GM12878 (cell line): Measurements from ENCODE around the gene SLC22A31. TPM values are rescaled to one million over a fixed set of nuclear protein-coding genes. Genes with fewer than 3 reads are reported as not detected.

Experiments used
- ATAC-seq: fragments of 200-7000 bp; cut with Tn5 transposase; 3 replicates; pipeline ENCODE4 v1.9.1; 2020; ENCODE audit warnings: mild to moderate bottlenecking, moderate library complexity
- BruUV-seq: library from RNA; stranded (reverse); fragments of 400-500 nt; replicated peaks from 2 replicates; lab custom pipeline; 2021; lab: Mats Ljungman, UMichigan
- CTCF ChIA-PET: fragments of 300-600 bp; sonication (Branson Sonifier 250); formaldehyde crosslinking; extraction: SDS; loops from one replicate; lab custom pipeline; 2021; ENCODE audit warnings: inconsistent platforms; lab: Yijun Ruan, JAX
- POLR2A ChIA-PET: fragments of 350-600 bp; formaldehyde crosslinking; extraction: SDS; loops from one replicate; lab custom pipeline; 2021; ENCODE audit warnings: inconsistent platforms; lab: Charles Lee
- RAD21 ChIA-PET: fragments of 300-600 bp; sonication (Branson Sonifier 250); formaldehyde crosslinking; loops from one replicate; lab custom pipeline; 2023; ENCODE audit warnings: antibody characterized with exemption; ENCODE audit not compliant: unreplicated experiment; lab: Charles Lee
- SMC1A ChIA-PET: fragments of 300-600 bp; sonication (Branson Sonifier 250); formaldehyde crosslinking; loops from one replicate; lab custom pipeline; 2023; ENCODE audit not compliant: unreplicated experiment, uncharacterized antibody; lab: Charles Lee
- DNase-seq: peaks from one replicate; pipeline ENCODE4 v3.0.0-alpha.2; 2011; ENCODE audit warnings: low read depth, low spot score
- FAIRE-seq: peaks from 3 replicates; lab custom pipeline; 2011; peaks lifted over from hg19 to GRCh38; lab: Jason Lieb, UNC
- H2AFZ ChIP-seq: 2 replicates; pipeline ENCODE4 v1.6.0; 2011; ENCODE audit warnings: low read depth, low read length, control low read depth; ENCODE audit not compliant: control insufficient read depth
- H3K27ac ChIP-seq: 2 replicates; pipeline ENCODE4 v1.5.1; 2011; ENCODE audit warnings: control low read depth; ENCODE audit not compliant: control insufficient read depth, insufficient read depth
- H3K27me3 ChIP-seq, 2 experiments: replicated peaks in 1 of 2; 2 replicates each; pipeline versions ENCODE4 v1.6.0 to v1.6.1; 2011; ENCODE audit warnings: low read length in 1 of 2; ENCODE audit not compliant: control insufficient read depth in 2 of 2, insufficient read depth in 2 of 2
- H3K36me3 ChIP-seq, 2 experiments: 2 replicates each; pipeline ENCODE4 v1.5.1; 2011; ENCODE audit warnings: low read length in 1 of 2; ENCODE audit not compliant: control insufficient read depth in 2 of 2, insufficient read depth in 2 of 2
- H3K4me1 ChIP-seq: 2 replicates; pipeline ENCODE4 v1.6.1; 2011; ENCODE audit warnings: mild to moderate bottlenecking, low read length, moderate library complexity, mixed read lengths; ENCODE audit not compliant: control insufficient read depth, insufficient read depth
- H3K4me2 ChIP-seq: 2 replicates; pipeline ENCODE4 v1.6.0; 2011; ENCODE audit warnings: control low read depth; ENCODE audit not compliant: control insufficient read depth, insufficient read depth
- H3K4me3 ChIP-seq: fragments of 200-600 bp; sonication (generic); 2 replicates; pipeline ENCODE4 v1.5.1; 2016
- H3K79me2 ChIP-seq: 2 replicates; pipeline ENCODE4 v1.6.0; 2011; ENCODE audit warnings: low read length; ENCODE audit not compliant: control insufficient read depth, insufficient read depth
- H3K9ac ChIP-seq: 2 replicates; pipeline ENCODE4 v1.8.0; 2011; ENCODE audit warnings: low read length, control low read depth, mixed read lengths; ENCODE audit not compliant: control insufficient read depth, insufficient read depth
- H3K9me3 ChIP-seq: replicated peaks from 3 replicates; pipeline ENCODE4 v1.5.1; 2011; ENCODE audit warnings: mild to moderate bottlenecking, low read length; ENCODE audit not compliant: control insufficient read depth, insufficient read depth
- H4K20me1 ChIP-seq: 2 replicates; pipeline ENCODE4 v1.6.0; 2011; ENCODE audit not compliant: control insufficient read depth, insufficient read depth
- GABPA ChIP-seq: IDR thresholded peaks from 2 replicates; pipeline ENCODE4 v1.6.1; 2014; ENCODE audit warnings: antibody characterized with exemption, low read depth, mild to moderate bottlenecking, inconsistent platforms
- NFYB ChIP-seq: IDR thresholded peaks from 2 replicates; pipeline ENCODE4 v1.6.1; 2011; ENCODE audit warnings: low read depth, mild to moderate bottlenecking, low read length, improper control_type of control experiment, moderate library complexity; ENCODE audit not compliant: insufficient read depth
- REST ChIP-seq: IDR thresholded peaks from 2 replicates; pipeline ENCODE4 v1.6.1; 2012; ENCODE audit warnings: mild to moderate bottlenecking, low read depth, low read length
- USF2 ChIP-seq: IDR thresholded peaks from 2 replicates; pipeline ENCODE4 v1.6.1; 2011; ENCODE audit warnings: low read depth, low read length, improper control_type of control experiment, borderline replicate concordance
- ZNF592 ChIP-seq: fragments of 450-650 bp; IDR thresholded peaks from 2 replicates; pipeline ENCODE4 v1.6.1; 2017; ENCODE audit warnings: mild to moderate bottlenecking, moderate library complexity
- WGBS: methylation state at CpG from one replicate; pipeline ENCODE4 v1.1.6; 2016; ENCODE audit warnings: low lambda C conversion rate; ENCODE audit not compliant: insufficient replicate concordance, insufficient coverage; ENCODE audit errors: missing lambda C conversion rate; 5-methylcytosine and 5-hydroxymethylcytosine counted together
- in situ Hi-C: fragments of 300-500 bp; cut with MboI; formaldehyde crosslinking; loops from 9 replicates; pipeline ENCODE4 v1.14.3; 2018; ENCODE audit warnings: mixed read lengths
- intact Hi-C: fragments of 100-400 bp; cut with micrococcal nuclease; formaldehyde crosslinking; loops from one replicate; pipeline ENCODE4 v1.14.2; 2022; ENCODE audit not compliant: unreplicated experiment
- polyA plus RNA-seq, 11 experiments: library from polyadenylated mRNA; depleted of rRNA in 4 of 11; unstranded in 6 of 11; stranded (reverse) in 5 of 11; fragments of >200 nt; fragmentation: Nextera tagmentation in 4 of 11; fragmentation: Illumina TruSeq in 1 of 11; extraction: Ambion mirVana in 4 of 11; extraction: Trizol in 1 of 11; gene quantifications; 1 replicate in 1 of 11; 2 replicates in 10 of 11; pipeline versions ENCODE4 v1.2.1 to v1.2.3, GENCODE V29; 2011 to 2016; ENCODE audit warnings: inconsistent platforms in 2 of 11, missing spikeins in 2 of 11, low read depth in 1 of 11
- total RNA-seq, 4 experiments: library from RNA; depleted of rRNA in 3 of 4; stranded (reverse); fragments of >200 nt in 3 of 4; fragmentation: Illumina TruSeq in 1 of 4; extraction: Trizol in 1 of 4; gene quantifications; 2 replicates each; pipeline versions ENCODE4 v1.2.1 to v1.2.3, GENCODE V29; 2013 to 2021

The SLC22A31 gene
- total and polyA plus RNA-seq, 10 of the 15 experiments (the other 5 are each of a cell fraction or from before 2014, with no cell fraction given): 0.13 to 0.24 (median 0.23) TPM; not detected in 7

- POLR2A ChIA-PET: no interaction called here
These were observed 1.7 kb downstream of the SLC22A31 start for GRCh38 chr16:89198417-89199240.

More at GRCh38 chr16:89198417-89199240, 1.7 kb downstream of the SLC22A31 start:
- H3K4me2 ChIP-seq: no peak overlapping the region
- ATAC-seq: no peak
- WGBS: 58% methylated on average over 26 of the region's 28 CpGs
- in situ Hi-C loops: no loop called here
- no peak overlapping the region for H2AFZ ChIP-seq
- intact Hi-C loops: no loop called here
- H3K4me3 ChIP-seq: no peak overlapping the region
- no peak overlapping the region for H3K27ac ChIP-seq
- H3K9me3 ChIP-seq: peaks cover 3% of the 10 kb centered on the region; the same call in 1 of the 3 replicates
- DNase-seq: no peak
- no peaks in the 10 kb centered on the region for H4K20me1 ChIP-seq
- no peak for FAIRE-seq
- ChIA-PET SMC1A (interaction anchor here (0.8 kb wide), 1 partner anchor 9 kb away, joined by 3 read pairs; no protein-coding TSS in a partner anchor), CTCF (interaction anchor here (0.7 kb wide), 1 partner anchor 19 kb away, joined by 3 read pairs; no protein-coding TSS in a partner anchor), RAD21 (no interaction called here)
- H3K9ac ChIP-seq: no peak overlapping the region
- H3K27me3 ChIP-seq: peaks cover 3 to 9% of the 10 kb centered on the region in 2 experiments; a peak in 3 of 4 replicates
- no peaks in the 10 kb centered on the region for H3K79me2 ChIP-seq
- no peaks in the 10 kb centered on the region for H3K36me3 ChIP-seq
- H3K4me1 ChIP-seq: no peaks in the 10 kb centered on the region
- BruUV-seq: no TSS peak
- TF ChIP-seq NFYB: no peak
- TF ChIP-seq REST: no peak
- no peak for TF ChIP-seq ZNF592
- TF ChIP-seq GABPA: no peak
- no peak for TF ChIP-seq USF2
- TF ChIP-seq, all 136 proteins: peak for 0
